ENCODE data around the gene EFCAB7.

Gene EFCAB7

GRCh38 chr1:63523738-63524137 lies 413 bp downstream of the EFCAB7 start:
- Mint-ChIP-seq H3K27ac (ENCODE audit: low read depth) (peak overlapping the region; percentile 94), H3K9me3 (no peaks in the 10 kb centered on the region), H3K4me3 (peak overlapping the region; percentile 92), H3K27me3 (no peaks in the 10 kb centered on the region), H3K4me1 (peaks cover 38% of the 10 kb centered on the region), H3K36me3 (ENCODE audit: insufficient read depth) (peaks cover 19% of the 10 kb centered on the region)
- ATAC-seq (replicated peaks; ENCODE audit: extremely low read depth, poor library complexity, severe bottlenecking) (peak; percentile 34), DNase-seq (ENCODE audit: low spot score in 2 of 2) (no peak)

DNA sequence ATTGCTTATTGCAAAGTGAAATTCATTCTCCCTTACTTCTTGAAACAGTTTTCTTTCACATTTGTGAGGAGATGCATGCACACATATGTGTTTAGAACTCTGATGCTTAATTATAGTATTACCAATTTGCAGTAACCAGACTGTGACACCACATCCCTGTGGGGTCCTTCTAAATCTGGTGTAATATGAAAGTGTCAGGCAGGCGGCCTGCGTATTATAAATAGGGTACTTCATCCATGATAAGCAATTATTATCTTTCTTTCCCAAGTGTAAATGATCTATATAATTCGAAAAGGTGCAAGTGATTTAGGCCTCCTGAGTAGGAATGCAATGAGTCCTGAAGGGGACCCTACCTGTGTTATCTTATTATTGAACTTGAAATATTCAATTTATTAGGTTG lies 876 bp downstream of the EFCAB7 start:
- peaks cover 38% of the 10 kb centered on the region for H3K4me1 Mint-ChIP-seq
- peak overlapping the region; percentile 94 for H3K27ac Mint-ChIP-seq (ENCODE audit: low read depth)
- H3K9me3 Mint-ChIP-seq = no peaks in the 10 kb centered on the region
- DNase-seq (ENCODE audit: low spot score in 2 of 2) (no peak), ATAC-seq (replicated peaks; ENCODE audit: extremely low read depth, poor library complexity, severe bottlenecking) (no peak)
- H3K4me3 Mint-ChIP-seq = peak overlapping the region; percentile 92
- H3K27me3 Mint-ChIP-seq = no peaks in the 10 kb centered on the region
- H3K36me3 Mint-ChIP-seq (ENCODE audit: insufficient read depth) = peaks cover 19% of the 10 kb centered on the region

DNA sequence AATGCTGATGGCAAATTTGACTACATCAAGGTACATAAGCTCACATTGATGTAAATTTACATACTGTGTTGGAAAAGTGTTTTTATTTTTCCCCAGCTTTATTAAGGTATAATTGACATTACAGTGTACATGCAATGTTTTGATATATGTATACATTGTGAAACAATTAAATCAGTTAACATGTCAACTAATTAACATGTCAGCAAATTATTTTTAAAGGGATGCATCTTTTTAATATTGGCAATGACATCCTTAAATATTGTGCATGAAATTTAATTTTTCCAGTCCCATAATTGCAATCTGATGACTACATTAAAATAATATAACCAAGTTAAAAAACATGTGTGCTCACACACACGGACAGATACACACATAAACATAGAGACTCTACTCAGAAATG lies 9.4 kb downstream of the EFCAB7 start:
- H3K9me3 Mint-ChIP-seq = no peaks in the 10 kb centered on the region
- no peak overlapping the region for H3K4me3 Mint-ChIP-seq
- no peak overlapping the region for H3K27ac Mint-ChIP-seq (ENCODE audit: low read depth)
- DNase-seq (ENCODE audit: low spot score in 2 of 2) = no peak
- ATAC-seq (replicated peaks; ENCODE audit: extremely low read depth, poor library complexity, severe bottlenecking) = no peak
- no peaks in the 10 kb centered on the region for H3K27me3 Mint-ChIP-seq
- peaks cover 17% of the 10 kb centered on the region for H3K36me3 Mint-ChIP-seq (ENCODE audit: insufficient read depth)
- no peaks in the 10 kb centered on the region for H3K4me1 Mint-ChIP-seq

DNA sequence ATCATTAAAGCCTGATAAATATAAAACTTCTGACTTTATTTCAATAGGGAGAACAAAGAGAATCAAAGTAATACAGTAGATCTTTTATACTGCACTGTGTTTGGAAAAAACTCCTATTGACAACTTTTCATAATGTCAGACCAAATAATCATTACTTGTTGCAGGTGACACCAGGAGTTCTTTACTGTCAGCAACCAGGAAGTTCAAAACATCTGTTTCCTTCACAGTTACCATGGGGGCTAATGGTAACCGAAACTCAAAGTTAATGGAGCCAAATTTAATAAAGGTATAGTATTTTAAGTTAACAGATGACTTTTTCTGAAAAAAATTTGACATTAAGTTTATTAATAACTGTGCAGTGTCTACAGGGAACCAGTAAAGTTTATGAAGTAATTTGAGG lies 10.6 kb downstream of the EFCAB7 start:
- ATAC-seq (replicated peaks; ENCODE audit: extremely low read depth, poor library complexity, severe bottlenecking) = no peak
- Mint-ChIP-seq H3K36me3 (ENCODE audit: insufficient read depth) (peaks cover 11% of the 10 kb centered on the region), H3K4me1 (no peaks in the 10 kb centered on the region), H3K27me3 (no peaks in the 10 kb centered on the region), H3K27ac (ENCODE audit: low read depth) (no peak overlapping the region), H3K9me3 (no peaks in the 10 kb centered on the region), H3K4me3 (no peak overlapping the region)
- DNase-seq (ENCODE audit: low spot score in 2 of 2) = no peak

- Mint-ChIP-seq H3K4me1 (no peaks in the 10 kb centered on the region), H3K27me3 (no peaks in the 10 kb centered on the region), H3K4me3 (no peak overlapping the region), H3K36me3 (ENCODE audit: insufficient read depth) (peaks cover 11% of the 10 kb centered on the region), H3K9me3 (no peaks in the 10 kb centered on the region), H3K27ac (ENCODE audit: low read depth) (no peak overlapping the region)
- DNase-seq (ENCODE audit: low spot score in 2 of 2) = no peak
- ATAC-seq (replicated peaks; ENCODE audit: extremely low read depth, poor library complexity, severe bottlenecking) = no peak
Measured at GRCh38 chr1:63534406-63534805, 11.1 kb downstream of the EFCAB7 start.

DNA sequence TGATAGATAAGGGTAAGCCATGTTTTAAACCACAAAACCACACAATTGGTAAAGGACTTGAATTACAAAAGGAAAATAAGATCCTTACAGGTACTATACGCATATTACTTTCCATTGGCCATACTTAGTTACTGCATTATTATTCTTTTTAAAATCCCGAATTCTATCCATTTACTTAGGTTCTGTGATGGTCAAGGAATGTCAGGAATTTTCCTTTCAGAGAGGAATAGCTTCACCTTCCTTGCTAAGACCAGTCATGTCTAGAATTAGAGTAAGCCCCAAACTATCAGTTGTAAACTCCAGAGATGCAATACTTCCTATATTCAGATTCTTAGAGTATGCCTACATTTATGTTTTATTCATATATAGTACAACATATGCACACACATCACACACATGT lies 13.7 kb downstream of the EFCAB7 start:
- Mint-ChIP-seq H3K27me3 (no peaks in the 10 kb centered on the region), H3K4me3 (no peak overlapping the region), H3K36me3 (ENCODE audit: insufficient read depth) (peaks cover 12% of the 10 kb centered on the region), H3K27ac (ENCODE audit: low read depth) (no peak overlapping the region), H3K4me1 (no peaks in the 10 kb centered on the region), H3K9me3 (no peaks in the 10 kb centered on the region)
- DNase-seq (ENCODE audit: low spot score in 2 of 2) (no peak), ATAC-seq (replicated peaks; ENCODE audit: extremely low read depth, poor library complexity, severe bottlenecking) (no peak)

- Mint-ChIP-seq H3K4me1 (no peaks in the 10 kb centered on the region), H3K4me3 (no peak overlapping the region), H3K9me3 (no peaks in the 10 kb centered on the region), H3K36me3 (ENCODE audit: insufficient read depth) (peaks cover 7% of the 10 kb centered on the region), H3K27ac (ENCODE audit: low read depth) (no peak overlapping the region), H3K27me3 (no peaks in the 10 kb centered on the region)
- ATAC-seq (replicated peaks; ENCODE audit: extremely low read depth, poor library complexity, severe bottlenecking) = no peak
- DNase-seq (ENCODE audit: low spot score in 2 of 2) = no peak
Measured at GRCh38 chr1:63537940-63538339, 14.6 kb downstream of the EFCAB7 start.

DNA sequence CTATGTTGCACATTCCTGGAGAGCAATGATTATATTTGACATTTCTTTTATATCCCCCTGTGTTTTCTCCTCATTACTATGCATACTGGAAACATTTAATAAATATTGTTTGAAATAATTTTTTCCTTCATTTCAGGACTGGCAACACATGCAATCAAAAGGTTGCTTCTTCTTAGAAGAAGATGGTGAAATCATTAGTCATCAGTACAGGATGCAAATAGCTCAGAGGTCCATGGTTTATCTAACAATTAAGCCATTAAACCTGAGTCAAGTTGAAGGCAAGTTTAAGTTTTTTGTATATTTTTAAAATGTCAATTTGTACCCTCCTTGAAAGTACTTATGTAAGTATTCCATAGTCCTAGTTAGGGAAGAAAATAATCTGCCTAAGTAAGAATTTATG lies 22.5 kb downstream of the EFCAB7 start:
- no peaks in the 10 kb centered on the region for H3K4me1 Mint-ChIP-seq
- DNase-seq (ENCODE audit: low spot score in 2 of 2) = no peak
- H3K27ac Mint-ChIP-seq (ENCODE audit: low read depth) = no peak overlapping the region
- no peak for ATAC-seq (replicated peaks; ENCODE audit: extremely low read depth, poor library complexity, severe bottlenecking)
- peaks cover 7% of the 10 kb centered on the region for H3K36me3 Mint-ChIP-seq (ENCODE audit: insufficient read depth)
- no peak overlapping the region for H3K4me3 Mint-ChIP-seq
- no peaks in the 10 kb centered on the region for H3K27me3 Mint-ChIP-seq
- no peaks in the 10 kb centered on the region for H3K9me3 Mint-ChIP-seq

GRCh38 chr1:63547621-63548294 lies 24.4 kb downstream of the EFCAB7 start:
- H3K27me3 Mint-ChIP-seq = no peaks in the 10 kb centered on the region
- peaks cover 7% of the 10 kb centered on the region for H3K36me3 Mint-ChIP-seq (ENCODE audit: insufficient read depth)
- no peaks in the 10 kb centered on the region for H3K4me1 Mint-ChIP-seq
- H3K9me3 Mint-ChIP-seq = no peaks in the 10 kb centered on the region
- H3K4me3 Mint-ChIP-seq = no peak overlapping the region
- no peak for ATAC-seq (replicated peaks; ENCODE audit: extremely low read depth, poor library complexity, severe bottlenecking)
- no peak overlapping the region for H3K27ac Mint-ChIP-seq (ENCODE audit: low read depth)
- DNase-seq (ENCODE audit: low spot score in 2 of 2) = no peak

DNA sequence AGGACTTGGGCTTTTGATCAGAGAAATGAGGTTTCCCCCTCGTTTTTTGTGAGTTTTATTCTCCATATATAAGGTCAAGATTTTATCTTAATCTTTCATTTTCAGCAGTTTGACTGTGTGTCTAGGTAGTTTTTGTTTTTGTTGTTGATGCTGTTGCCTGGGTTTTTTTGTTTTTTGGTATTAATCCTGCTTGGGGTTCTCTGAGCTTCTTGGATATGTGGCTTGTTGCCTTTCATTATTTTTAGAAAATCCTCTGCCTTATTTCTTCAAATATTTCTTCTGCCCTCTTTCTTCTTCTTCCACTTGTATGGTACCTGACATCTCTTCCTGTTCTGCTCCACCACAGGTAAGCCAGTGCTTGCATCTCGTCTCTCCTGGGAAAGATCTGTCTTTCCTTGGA lies 25.0 kb downstream of the EFCAB7 start:
- ATAC-seq (replicated peaks; ENCODE audit: extremely low read depth, poor library complexity, severe bottlenecking) (no peak), DNase-seq (ENCODE audit: low spot score in 2 of 2) (no peak)
- H3K27ac Mint-ChIP-seq (ENCODE audit: low read depth) = no peak overlapping the region
- no peaks in the 10 kb centered on the region for H3K9me3 Mint-ChIP-seq
- H3K27me3 Mint-ChIP-seq = no peaks in the 10 kb centered on the region
- H3K4me1 Mint-ChIP-seq = no peaks in the 10 kb centered on the region
- H3K4me3 Mint-ChIP-seq = no peak overlapping the region
- peaks cover 7% of the 10 kb centered on the region for H3K36me3 Mint-ChIP-seq (ENCODE audit: insufficient read depth)

- peaks cover 7% of the 10 kb centered on the region for H3K36me3 Mint-ChIP-seq (ENCODE audit: insufficient read depth)
- ATAC-seq (replicated peaks; ENCODE audit: extremely low read depth, poor library complexity, severe bottlenecking) (no peak), DNase-seq (ENCODE audit: low spot score in 2 of 2) (no peak)
- H3K4me3 Mint-ChIP-seq = no peak overlapping the region
- H3K9me3 Mint-ChIP-seq = no peaks in the 10 kb centered on the region
- no peak overlapping the region for H3K27ac Mint-ChIP-seq (ENCODE audit: low read depth)
- H3K4me1 Mint-ChIP-seq = no peaks in the 10 kb centered on the region
- no peaks in the 10 kb centered on the region for H3K27me3 Mint-ChIP-seq
Measured at GRCh38 chr1:63548877-63549276, 25.6 kb downstream of the EFCAB7 start.

GRCh38 chr1:63555480-63555879 lies 32.2 kb downstream of the EFCAB7 start:
- DNase-seq (ENCODE audit: low spot score in 2 of 2) (no peak), ATAC-seq (replicated peaks; ENCODE audit: extremely low read depth, poor library complexity, severe bottlenecking) (no peak)
- Mint-ChIP-seq H3K36me3 (ENCODE audit: insufficient read depth) (no peaks in the 10 kb centered on the region), H3K4me3 (no peak overlapping the region), H3K4me1 (no peaks in the 10 kb centered on the region), H3K9me3 (no peaks in the 10 kb centered on the region), H3K27me3 (no peaks in the 10 kb centered on the region), H3K27ac (ENCODE audit: low read depth) (no peak overlapping the region)

- H3K9me3 Mint-ChIP-seq = no peaks in the 10 kb centered on the region
- H3K27me3 Mint-ChIP-seq = no peaks in the 10 kb centered on the region
- DNase-seq (ENCODE audit: low spot score in 2 of 2) (no peak), ATAC-seq (replicated peaks; ENCODE audit: extremely low read depth, poor library complexity, severe bottlenecking) (no peak)
- H3K36me3 Mint-ChIP-seq (ENCODE audit: insufficient read depth) = no peaks in the 10 kb centered on the region
- no peak overlapping the region for H3K4me3 Mint-ChIP-seq
- no peak overlapping the region for H3K27ac Mint-ChIP-seq (ENCODE audit: low read depth)
- H3K4me1 Mint-ChIP-seq = no peaks in the 10 kb centered on the region
Measured at GRCh38 chr1:63557365-63557987, 34.2 kb downstream of the EFCAB7 start.
